Glutamatergic neuron (in vitro differentiated cells): Measurements from ENCODE around the gene CSTPP1. TPM values are rescaled to one million over a fixed set of nuclear protein-coding genes. Genes with fewer than 3 reads are reported as not detected.

ENCODE experiments used
- DNase-seq: peaks from one replicate; pipeline ENCODE4 v3.0.0; 2022
- H3K27ac Mint-ChIP-seq: one replicate; pipeline ENCODE4 v1.8.0; 2020; ENCODE audit warnings: mild to moderate bottlenecking, mixed read lengths, inconsistent platforms; ENCODE audit not compliant: unreplicated experiment
- H3K27me3 Mint-ChIP-seq: one replicate; pipeline ENCODE4 v1.8.0; 2020; ENCODE audit warnings: mild to moderate bottlenecking, moderate library complexity, mixed read lengths, inconsistent platforms; ENCODE audit not compliant: unreplicated experiment
- H3K36me3 Mint-ChIP-seq: one replicate; pipeline ENCODE4 v1.8.0; 2020; ENCODE audit warnings: mild to moderate bottlenecking, mixed read lengths, inconsistent platforms; ENCODE audit not compliant: unreplicated experiment
- H3K4me1 Mint-ChIP-seq: one replicate; pipeline ENCODE4 v1.8.0; 2020; ENCODE audit warnings: mild to moderate bottlenecking, low read depth, mixed read lengths, inconsistent platforms; ENCODE audit not compliant: unreplicated experiment
- H3K4me3 Mint-ChIP-seq: one replicate; pipeline ENCODE4 v1.8.0; 2020; ENCODE audit warnings: mild to moderate bottlenecking, mixed read lengths, inconsistent platforms; ENCODE audit not compliant: unreplicated experiment
- H3K9me3 Mint-ChIP-seq: one replicate; pipeline ENCODE4 v1.8.0; 2020; ENCODE audit warnings: mild to moderate bottlenecking, moderate library complexity, mixed read lengths, inconsistent platforms; ENCODE audit not compliant: unreplicated experiment
- total RNA-seq: library from RNA; stranded (reverse); fragmentation: NEBNext Ultra II Directional; extraction: Animal tissue kit (Norgen Biotek cat#: 25700); gene quantifications from one replicate; pipeline ENCODE4 v1.2.1, GENCODE V29; 2021; ENCODE audit not compliant: unreplicated experiment
- TF ChIP-seq, protein P1 (sequence below): fragments of 200-600 bp; sonication (generic); IDR thresholded peaks from one replicate; pipeline ENCODE4 v1.5.0; 2021; ENCODE audit not compliant: partially characterized antibody, unreplicated experiment

CSTPP1 gene
- total RNA-seq, 1 donor from 2014 or later, result 35.5 TPM

DNA sequence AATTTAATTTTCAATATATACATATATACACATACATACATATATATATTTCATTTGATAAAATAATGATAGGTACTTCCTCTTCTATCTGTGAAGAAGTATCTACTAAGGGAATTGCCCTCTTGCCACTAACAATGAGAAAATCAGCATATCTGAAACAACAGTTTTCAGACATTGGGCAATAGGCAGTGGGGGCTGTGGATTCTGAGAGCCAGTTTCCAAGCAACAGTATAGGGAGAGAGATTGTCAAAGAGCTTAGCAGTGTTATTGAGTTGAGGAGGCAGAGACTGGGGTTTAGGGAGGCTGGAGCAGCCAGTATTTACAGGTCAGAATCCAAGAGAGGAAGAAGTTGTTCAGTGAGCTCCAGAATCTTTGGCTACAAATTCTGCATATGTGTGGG is 120.8 kb downstream of the CSTPP1 start:
- Mint-ChIP-seq H3K4me1 (peaks cover 4% of the 10 kb centered on the region), H3K27ac (no peak overlapping the region), H3K4me3 (no peak overlapping the region), H3K36me3 (peaks cover 5% of the 10 kb centered on the region), H3K27me3 (peaks cover 3% of the 10 kb centered on the region), H3K9me3 (no peaks in the 10 kb centered on the region)
- DNase-seq, result no peak
- TF ChIP-seq, protein P1, sequence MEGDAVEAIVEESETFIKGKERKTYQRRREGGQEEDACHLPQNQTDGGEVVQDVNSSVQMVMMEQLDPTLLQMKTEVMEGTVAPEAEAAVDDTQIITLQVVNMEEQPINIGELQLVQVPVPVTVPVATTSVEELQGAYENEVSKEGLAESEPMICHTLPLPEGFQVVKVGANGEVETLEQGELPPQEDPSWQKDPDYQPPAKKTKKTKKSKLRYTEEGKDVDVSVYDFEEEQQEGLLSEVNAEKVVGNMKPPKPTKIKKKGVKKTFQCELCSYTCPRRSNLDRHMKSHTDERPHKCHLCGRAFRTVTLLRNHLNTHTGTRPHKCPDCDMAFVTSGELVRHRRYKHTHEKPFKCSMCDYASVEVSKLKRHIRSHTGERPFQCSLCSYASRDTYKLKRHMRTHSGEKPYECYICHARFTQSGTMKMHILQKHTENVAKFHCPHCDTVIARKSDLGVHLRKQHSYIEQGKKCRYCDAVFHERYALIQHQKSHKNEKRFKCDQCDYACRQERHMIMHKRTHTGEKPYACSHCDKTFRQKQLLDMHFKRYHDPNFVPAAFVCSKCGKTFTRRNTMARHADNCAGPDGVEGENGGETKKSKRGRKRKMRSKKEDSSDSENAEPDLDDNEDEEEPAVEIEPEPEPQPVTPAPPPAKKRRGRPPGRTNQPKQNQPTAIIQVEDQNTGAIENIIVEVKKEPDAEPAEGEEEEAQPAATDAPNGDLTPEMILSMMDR, result no peak

DNA sequence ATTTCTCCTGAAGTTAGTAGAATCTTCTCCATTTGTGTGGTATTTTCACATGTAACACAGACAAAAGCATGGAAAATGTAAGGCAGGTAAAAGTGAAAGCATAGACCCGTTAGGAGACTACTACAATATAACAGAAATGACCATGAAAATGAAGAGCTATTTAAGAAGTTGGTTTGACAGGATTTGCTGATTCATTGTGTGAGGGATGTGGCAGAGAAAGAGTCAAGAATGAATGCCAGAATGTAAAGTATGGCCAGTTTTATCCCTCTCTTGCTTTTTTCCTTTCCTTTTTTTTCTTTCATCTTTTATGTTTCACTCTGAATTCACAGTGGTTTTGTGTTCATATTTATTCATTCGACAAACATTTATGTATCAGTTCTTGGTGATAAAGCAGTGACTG is 124.2 kb downstream of the CSTPP1 start:
- Mint-ChIP-seq H3K9me3 (no peaks in the 10 kb centered on the region), H3K4me1 (peaks cover 4% of the 10 kb centered on the region)
- DNase-seq, result no peak

DNA sequence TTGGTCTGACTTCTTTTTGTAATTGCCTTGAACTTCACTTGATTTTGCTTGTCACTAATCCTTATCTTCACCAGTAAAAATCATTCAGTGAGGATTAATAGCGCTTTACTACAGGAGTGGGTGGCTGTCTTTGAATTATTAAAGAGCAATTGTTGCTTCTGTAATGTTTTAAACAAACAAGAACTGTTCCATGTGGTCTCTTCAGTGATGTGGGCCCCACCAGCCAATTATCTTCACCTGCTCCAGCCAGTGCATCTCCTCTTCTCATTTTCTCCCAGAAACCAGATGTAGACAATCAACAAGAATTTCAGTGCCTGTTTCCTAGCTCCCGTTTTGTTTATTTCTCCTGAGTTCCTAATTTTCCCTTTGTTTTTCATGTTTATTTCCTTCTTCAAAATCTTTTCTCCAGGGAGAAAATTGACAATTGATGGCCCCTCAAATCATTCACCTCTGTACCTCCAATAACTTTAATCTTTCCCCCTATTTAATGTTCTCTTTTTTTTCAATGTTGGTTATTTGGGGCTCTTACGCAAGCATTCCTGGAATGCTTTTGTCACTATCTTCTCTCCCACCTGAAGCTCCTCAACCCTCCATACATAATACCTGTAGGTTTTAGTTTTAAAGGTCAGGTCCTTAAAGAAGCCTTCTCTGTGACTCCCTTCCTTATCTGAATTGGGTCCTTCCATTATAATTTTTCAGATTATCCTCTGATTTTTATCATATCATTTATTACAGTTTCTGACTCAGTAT is 125.0 kb downstream of the CSTPP1 start:
- H3K9me3 Mint-ChIP-seq, result no peaks in the 10 kb centered on the region
- TF ChIP-seq, protein P1, result no peak
- no peak overlapping the region for H3K4me3 Mint-ChIP-seq
- no peaks in the 10 kb centered on the region for H3K36me3 Mint-ChIP-seq
- no peak for DNase-seq
- H3K4me1 Mint-ChIP-seq, result peaks cover 4% of the 10 kb centered on the region
- no peak overlapping the region for H3K27ac Mint-ChIP-seq
- H3K27me3 Mint-ChIP-seq, result no peaks in the 10 kb centered on the region

More for the DNA sequence above, 124.2 kb downstream of the CSTPP1 start:
- Mint-ChIP-seq H3K4me3 (no peak overlapping the region), H3K36me3 (no peaks in the 10 kb centered on the region), H3K27me3 (no peaks in the 10 kb centered on the region), H3K27ac (no peak overlapping the region)
- TF ChIP-seq, protein P1, result no peak

DNA sequence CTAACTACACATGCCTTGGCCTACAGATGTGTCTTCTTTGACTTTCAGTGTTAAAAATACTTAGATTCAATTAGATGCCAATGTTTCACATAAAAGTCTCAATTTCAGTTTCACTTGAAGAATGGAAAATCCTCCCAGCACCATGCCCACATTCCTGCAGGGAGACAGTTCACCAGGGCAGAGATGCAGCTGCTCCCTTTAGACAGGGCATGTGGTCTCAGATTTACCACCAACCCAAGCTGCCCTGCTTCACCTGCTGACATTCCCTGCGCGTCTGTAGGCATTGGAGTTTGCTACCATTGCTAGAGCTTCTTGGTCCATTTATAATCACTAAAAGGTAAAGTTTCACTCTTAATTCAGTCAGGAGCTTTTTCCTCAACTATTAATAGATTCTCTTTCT is 126.2 kb downstream of the CSTPP1 start:
- H3K27ac Mint-ChIP-seq, result no peak overlapping the region
- no peak for DNase-seq

DNA sequence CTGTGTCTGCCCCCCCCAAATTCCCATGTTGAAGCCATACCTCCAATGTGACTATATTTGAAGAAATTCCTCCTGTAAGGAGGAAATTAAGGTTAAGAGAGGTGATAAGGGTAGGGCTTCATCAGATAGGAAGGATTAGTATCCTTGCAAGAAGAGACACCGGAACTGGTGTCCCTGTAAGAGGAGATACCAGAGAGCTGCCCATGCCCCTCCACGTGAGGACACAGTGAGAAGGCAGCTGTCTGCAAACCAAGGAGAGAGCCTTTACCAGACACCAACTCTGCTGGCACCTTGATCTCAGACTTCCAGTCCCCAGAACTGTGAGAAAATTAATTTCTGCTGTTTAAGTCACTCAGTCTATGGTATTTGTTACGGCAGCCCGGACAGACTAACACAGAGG is 130.8 kb downstream of the CSTPP1 start:
- H3K4me3 Mint-ChIP-seq, result no peak overlapping the region
- DNase-seq, result no peak
- no peaks in the 10 kb centered on the region for H3K27me3 Mint-ChIP-seq
- no peak overlapping the region for H3K27ac Mint-ChIP-seq
- H3K9me3 Mint-ChIP-seq, result no peaks in the 10 kb centered on the region
- TF ChIP-seq, protein P1, result no peak
- no peaks in the 10 kb centered on the region for H3K4me1 Mint-ChIP-seq
- H3K36me3 Mint-ChIP-seq, result no peaks in the 10 kb centered on the region

More for the DNA sequence above, 126.2 kb downstream of the CSTPP1 start:
- no peaks in the 10 kb centered on the region for H3K27me3 Mint-ChIP-seq
- peaks cover 4% of the 10 kb centered on the region for H3K4me1 Mint-ChIP-seq
- H3K36me3 Mint-ChIP-seq, result no peaks in the 10 kb centered on the region
- H3K9me3 Mint-ChIP-seq, result no peaks in the 10 kb centered on the region
- TF ChIP-seq, protein P1, result no peak
- H3K4me3 Mint-ChIP-seq, result no peak overlapping the region
